ENCODE results near the gene ERAP2.

GRCh38 chr5:96870094-96871026 lies 5.9 kb upstream of the ERAP2 start:
- no peak for TF ChIP-seq ESRRA (CRISPR knock-in tag; IDR thresholded peaks at IDR 0.05; ENCODE audit: low read depth)
- no peak for TF ChIP-seq RBM22 (optimal IDR thresholded peaks at IDR 0.05; ENCODE audit: low read length)
- no peak for TF ChIP-seq SALL2 (CRISPR knock-in tag; IDR thresholded peaks at IDR 0.05)
- TF ChIP-seq GZF1 (CRISPR knock-in tag; IDR thresholded peaks at IDR 0.05): no peak

All from HepG2 (cell line).